HG03520 (cell line): ENCODE data around the gene FGF9.

ENCODE experiments used
- ATAC-seq: cut with Tn5 transposase; IDR thresholded peaks from one replicate; pipeline ENCODE4 v1.9.1; 2021; ENCODE audit warnings: mild to moderate bottlenecking, moderate library complexity; ENCODE audit not compliant: unreplicated experiment

The FGF9 gene

DNA sequence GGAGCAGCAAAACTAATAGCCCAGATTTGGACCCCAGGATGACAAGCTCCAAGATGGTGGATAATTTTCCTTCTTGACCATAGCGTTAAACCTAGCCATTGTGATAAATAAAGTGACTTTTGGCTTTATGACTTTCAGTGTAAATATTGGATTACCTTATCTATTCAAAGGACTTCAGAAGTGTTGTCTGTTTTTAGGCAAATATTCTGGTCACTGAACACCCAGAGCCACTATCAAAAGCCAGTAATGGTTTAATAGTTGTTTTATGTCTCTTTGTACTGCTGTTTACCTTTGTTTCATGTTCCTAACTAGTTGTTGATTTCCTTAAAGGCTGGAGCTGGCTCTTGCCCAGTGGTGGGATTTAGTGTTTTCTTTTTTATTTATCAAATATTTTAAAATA is 81.6 kb downstream of the FGF9 start:
- ATAC-seq, result no peak

DNA sequence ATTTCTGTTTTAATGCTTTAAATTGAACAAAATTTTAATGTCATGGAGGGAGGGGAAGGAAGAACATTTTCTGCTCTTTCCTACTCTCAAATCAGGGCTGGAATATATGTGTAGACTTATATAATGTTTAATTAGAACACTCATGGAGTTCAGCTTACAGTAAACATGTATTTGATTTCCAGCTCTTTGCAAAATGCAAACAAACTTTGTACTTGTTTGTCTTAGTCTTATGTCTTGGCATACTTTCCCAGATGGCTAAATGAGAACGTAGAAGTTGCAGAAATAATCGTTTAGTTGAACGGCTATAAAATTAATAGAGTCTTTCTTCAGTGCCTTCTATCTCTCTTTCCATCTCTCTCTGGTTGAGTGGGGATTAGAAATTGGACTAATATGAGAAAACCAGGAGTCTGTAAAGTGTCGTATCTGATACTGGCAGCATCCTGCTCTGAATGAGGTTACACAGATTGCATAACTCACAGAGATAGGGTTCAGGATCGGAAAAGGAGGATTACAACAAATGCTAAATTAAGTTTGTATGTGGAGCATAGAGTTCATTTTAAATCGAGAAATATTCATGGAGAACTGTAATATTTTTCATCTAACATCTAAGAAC is 82.3 kb downstream of the FGF9 start:
- ATAC-seq, result no peak
